Measurements from ENCODE around the gene PKD1.

GRCh38 chr16:2093793-2094192 is 41.9 kb downstream of the PKD1 start:
- TF ChIP-seq, protein P1, sequence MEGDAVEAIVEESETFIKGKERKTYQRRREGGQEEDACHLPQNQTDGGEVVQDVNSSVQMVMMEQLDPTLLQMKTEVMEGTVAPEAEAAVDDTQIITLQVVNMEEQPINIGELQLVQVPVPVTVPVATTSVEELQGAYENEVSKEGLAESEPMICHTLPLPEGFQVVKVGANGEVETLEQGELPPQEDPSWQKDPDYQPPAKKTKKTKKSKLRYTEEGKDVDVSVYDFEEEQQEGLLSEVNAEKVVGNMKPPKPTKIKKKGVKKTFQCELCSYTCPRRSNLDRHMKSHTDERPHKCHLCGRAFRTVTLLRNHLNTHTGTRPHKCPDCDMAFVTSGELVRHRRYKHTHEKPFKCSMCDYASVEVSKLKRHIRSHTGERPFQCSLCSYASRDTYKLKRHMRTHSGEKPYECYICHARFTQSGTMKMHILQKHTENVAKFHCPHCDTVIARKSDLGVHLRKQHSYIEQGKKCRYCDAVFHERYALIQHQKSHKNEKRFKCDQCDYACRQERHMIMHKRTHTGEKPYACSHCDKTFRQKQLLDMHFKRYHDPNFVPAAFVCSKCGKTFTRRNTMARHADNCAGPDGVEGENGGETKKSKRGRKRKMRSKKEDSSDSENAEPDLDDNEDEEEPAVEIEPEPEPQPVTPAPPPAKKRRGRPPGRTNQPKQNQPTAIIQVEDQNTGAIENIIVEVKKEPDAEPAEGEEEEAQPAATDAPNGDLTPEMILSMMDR (IDR thresholded peaks at IDR 0.05), result no peak
- TF ChIP-seq POLR2AphosphoS5 (IDR thresholded peaks at IDR 0.05), result no peak
